GM12801 (cell line): ENCODE data around the gene RXFP1.

Source experiments
- TF ChIP-seq, protein P1 (sequence below): IDR thresholded peaks from one replicate; pipeline ENCODE4 v1.5.1; 2011; ENCODE audit warnings: control low read depth; ENCODE audit not compliant: insufficient read length; ENCODE audit errors: extremely low read depth

The RXFP1 gene

DNA sequence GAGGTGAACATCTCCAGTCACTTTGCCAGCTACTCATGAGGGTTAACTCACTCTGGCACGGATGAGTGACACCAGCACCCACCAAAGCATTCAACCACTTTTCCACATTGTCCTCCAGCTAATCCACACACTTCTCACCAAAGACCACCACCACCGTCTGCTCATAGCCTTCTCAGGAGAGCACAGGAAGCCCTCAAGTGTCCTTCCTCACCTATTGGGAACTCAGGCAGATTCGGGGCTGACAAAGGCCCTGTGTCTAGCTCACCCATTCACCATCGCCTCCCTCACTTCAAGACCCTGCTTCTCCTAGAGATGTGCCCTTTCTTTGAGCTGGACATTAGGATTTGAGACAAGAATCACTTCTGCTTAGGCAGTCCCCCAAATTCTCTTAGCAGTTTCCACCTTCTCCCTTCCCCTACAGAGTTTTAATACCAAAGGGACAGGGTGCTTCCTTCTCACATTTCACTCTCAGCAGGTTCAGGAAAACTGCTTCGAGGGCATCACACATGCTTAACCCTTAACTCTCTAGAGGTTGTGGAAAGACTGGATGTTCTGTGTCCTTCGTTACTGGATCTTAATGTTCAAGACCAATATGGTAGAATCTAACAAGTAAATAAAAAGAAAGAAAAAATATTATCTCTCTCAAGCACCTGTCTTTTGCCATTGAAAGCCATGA is 11.0 kb downstream of the RXFP1 start:
- TF ChIP-seq, protein P1, sequence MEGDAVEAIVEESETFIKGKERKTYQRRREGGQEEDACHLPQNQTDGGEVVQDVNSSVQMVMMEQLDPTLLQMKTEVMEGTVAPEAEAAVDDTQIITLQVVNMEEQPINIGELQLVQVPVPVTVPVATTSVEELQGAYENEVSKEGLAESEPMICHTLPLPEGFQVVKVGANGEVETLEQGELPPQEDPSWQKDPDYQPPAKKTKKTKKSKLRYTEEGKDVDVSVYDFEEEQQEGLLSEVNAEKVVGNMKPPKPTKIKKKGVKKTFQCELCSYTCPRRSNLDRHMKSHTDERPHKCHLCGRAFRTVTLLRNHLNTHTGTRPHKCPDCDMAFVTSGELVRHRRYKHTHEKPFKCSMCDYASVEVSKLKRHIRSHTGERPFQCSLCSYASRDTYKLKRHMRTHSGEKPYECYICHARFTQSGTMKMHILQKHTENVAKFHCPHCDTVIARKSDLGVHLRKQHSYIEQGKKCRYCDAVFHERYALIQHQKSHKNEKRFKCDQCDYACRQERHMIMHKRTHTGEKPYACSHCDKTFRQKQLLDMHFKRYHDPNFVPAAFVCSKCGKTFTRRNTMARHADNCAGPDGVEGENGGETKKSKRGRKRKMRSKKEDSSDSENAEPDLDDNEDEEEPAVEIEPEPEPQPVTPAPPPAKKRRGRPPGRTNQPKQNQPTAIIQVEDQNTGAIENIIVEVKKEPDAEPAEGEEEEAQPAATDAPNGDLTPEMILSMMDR, result no peak

GRCh38 chr4:158534727-158535126 is 13.0 kb downstream of the RXFP1 start:
- TF ChIP-seq, protein P1, result no peak

DNA sequence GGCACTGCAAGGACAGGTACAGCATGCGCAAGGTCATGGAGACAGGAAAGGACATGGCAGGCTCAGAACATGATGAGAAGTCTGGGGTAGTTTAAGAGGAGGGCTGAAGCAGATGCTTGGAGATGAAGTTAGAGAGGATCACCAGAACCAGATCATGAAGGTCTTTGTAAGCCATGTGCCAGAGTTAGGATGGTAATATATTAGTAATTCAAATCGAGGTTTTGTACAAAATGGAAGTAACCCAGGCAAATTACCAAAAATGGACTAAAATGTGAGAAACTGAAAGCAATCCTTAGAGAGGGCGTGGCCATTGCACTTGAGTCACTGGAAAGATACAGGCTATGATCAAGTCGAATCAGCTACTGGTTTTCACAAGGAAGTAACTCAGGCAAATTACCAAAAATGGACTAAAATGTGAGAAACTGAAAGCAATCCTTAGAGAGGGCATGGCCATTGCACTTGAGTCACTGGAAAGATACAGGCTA is 13.5 kb downstream of the RXFP1 start:
- TF ChIP-seq, protein P1, result no peak

DNA sequence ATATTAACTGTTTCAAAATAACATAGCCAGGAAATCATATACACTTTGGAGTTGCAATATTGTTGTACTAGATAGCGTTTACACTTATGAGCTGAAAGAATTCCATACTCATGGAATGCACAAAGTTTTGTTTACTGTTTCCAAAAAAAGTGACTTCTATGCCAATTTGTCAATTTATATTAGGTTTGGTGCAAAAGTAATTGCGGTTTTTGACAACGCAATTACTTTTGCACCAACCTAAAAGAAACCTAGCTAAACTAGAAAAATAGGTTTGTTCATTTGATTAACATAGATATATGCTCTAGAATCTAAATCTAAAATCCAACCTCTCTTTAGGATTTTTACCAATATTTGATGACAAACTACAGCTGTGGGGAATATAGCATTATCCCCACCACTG is 15.2 kb downstream of the RXFP1 start:
- TF ChIP-seq, protein P1, result no peak

DNA sequence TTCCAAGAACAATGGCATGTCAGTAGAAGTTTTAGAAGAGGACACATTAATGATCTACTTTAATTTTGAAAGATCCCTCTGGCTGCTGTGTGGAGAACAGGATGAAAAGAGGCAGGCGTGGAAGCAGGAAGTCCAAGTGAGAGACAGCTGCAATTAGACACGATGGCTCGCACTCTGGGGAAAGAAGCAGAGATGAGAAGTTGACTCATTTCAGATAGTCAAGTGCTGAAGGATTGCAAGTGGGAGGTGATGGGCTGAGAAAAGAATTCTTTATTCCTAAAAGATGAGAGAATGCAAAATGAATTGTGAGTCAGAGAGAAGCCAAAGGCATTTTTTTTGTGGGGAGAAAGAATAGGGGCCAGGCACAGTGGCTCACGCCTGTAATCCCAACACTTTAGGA is 16.5 kb downstream of the RXFP1 start:
- TF ChIP-seq, protein P1, result no peak

GRCh38 chr4:158538911-158539310 is 17.2 kb downstream of the RXFP1 start:
- TF ChIP-seq, protein P1, result no peak

- TF ChIP-seq, protein P1, result no peak
Observed at GRCh38 chr4:158540125-158540907, 18.6 kb downstream of the RXFP1 start.
